ENCODE data around the gene MGAT4B. TPM values are rescaled to one million over a fixed set of nuclear protein-coding genes. Genes with fewer than 3 reads are reported as not detected.

Gene MGAT4B
- total RNA-seq, 2 experiments from 2014 or later, result 61.1 to 96.5 TPM

DNA sequence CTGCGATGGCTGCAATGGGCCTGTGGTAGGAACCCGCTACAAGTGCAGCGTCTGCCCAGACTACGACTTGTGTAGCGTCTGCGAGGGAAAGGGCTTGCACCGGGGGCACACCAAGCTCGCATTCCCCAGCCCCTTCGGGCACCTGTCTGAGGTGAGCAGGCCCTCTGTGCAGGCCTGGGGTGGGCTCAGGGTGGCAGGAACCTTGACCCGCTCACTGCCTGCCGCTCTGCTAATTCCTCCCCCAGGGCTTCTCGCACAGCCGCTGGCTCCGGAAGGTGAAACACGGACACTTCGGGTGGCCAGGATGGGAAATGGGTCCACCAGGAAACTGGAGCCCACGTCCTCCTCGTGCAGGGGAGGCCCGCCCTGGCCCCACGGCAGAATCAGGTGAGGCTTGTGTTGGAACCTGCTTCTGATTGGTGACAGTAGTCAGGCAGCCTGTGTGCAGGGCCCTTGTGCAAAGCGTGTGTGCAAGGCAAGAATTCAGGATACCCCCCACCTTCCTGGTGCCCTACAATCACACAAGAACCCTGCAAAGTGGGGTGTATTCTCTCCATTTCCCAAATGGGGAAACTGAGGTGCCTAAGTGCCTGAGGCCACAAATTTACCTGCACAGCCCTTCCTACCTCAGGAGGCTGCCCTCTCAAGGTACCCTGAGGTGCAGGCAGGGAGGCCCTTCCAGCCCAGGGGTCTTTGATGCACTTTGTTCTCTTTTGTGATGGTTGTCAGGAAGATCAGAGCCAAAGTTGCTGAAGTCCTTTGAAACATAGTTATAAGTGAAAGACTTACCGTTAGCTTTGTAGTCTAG lies 17.5 kb upstream of the MGAT4B start:
- Histone ChIP-seq H2AFZ (ENCODE audit: low read length) (no peak overlapping the region), H3K9me3 (ENCODE audit: low read length) (no peaks in the 10 kb centered on the region), H3K4me2 (ENCODE audit: low read length) (no peak overlapping the region), H3K4me1 (ENCODE audit: insufficient read depth, low read length, poor library complexity, severe bottlenecking) (peaks cover 23% of the 10 kb centered on the region), H3K4me3 (ENCODE audit: low read depth, low read length, poor library complexity, severe bottlenecking) (no peak overlapping the region), H3K79me2 (ENCODE audit: insufficient read depth, low read depth, low read length) (peaks cover 22% of the 10 kb centered on the region; the same call in 1 of the 2 replicates), H3K9me2 (ENCODE audit: insufficient read depth, low read length) (no peaks in the 10 kb centered on the region), H3K27ac (ENCODE audit: low read depth, low read length, poor library complexity, severe bottlenecking) (no peak overlapping the region), H3K36me3 (ENCODE audit: insufficient read depth, low read length) (peaks cover 62% of the 10 kb centered on the region), H4K20me1 (ENCODE audit: insufficient read depth, low read length) (peaks cover 4% of the 10 kb centered on the region; the same call in 1 of the 2 replicates)
- no TSS peak for BruUV-seq (replicated peaks)
- ChIA-PET POLR2A (no interaction called here), CTCF (ENCODE audit: unreplicated experiment) (no interaction called here)
- intact Hi-C loops (cut with micrococcal nuclease; ENCODE audit: unreplicated experiment), result loop anchor here (10.0 kb wide), 1 partner anchor 671 kb away; the partner anchor contains the start of gene CNOT6
- no peak for DNase-seq (ENCODE audit: low spot score)
- TF ChIP-seq, protein P1, sequence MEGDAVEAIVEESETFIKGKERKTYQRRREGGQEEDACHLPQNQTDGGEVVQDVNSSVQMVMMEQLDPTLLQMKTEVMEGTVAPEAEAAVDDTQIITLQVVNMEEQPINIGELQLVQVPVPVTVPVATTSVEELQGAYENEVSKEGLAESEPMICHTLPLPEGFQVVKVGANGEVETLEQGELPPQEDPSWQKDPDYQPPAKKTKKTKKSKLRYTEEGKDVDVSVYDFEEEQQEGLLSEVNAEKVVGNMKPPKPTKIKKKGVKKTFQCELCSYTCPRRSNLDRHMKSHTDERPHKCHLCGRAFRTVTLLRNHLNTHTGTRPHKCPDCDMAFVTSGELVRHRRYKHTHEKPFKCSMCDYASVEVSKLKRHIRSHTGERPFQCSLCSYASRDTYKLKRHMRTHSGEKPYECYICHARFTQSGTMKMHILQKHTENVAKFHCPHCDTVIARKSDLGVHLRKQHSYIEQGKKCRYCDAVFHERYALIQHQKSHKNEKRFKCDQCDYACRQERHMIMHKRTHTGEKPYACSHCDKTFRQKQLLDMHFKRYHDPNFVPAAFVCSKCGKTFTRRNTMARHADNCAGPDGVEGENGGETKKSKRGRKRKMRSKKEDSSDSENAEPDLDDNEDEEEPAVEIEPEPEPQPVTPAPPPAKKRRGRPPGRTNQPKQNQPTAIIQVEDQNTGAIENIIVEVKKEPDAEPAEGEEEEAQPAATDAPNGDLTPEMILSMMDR (conservative IDR thresholded peaks at IDR 0.05; ENCODE audit: low read length), result no peak
- TF ChIP-seq EZH2phosphoT487 (IDR thresholded peaks at IDR 0.05; ENCODE audit: borderline replicate concordance, low read depth, low read length), result no peak

DNA sequence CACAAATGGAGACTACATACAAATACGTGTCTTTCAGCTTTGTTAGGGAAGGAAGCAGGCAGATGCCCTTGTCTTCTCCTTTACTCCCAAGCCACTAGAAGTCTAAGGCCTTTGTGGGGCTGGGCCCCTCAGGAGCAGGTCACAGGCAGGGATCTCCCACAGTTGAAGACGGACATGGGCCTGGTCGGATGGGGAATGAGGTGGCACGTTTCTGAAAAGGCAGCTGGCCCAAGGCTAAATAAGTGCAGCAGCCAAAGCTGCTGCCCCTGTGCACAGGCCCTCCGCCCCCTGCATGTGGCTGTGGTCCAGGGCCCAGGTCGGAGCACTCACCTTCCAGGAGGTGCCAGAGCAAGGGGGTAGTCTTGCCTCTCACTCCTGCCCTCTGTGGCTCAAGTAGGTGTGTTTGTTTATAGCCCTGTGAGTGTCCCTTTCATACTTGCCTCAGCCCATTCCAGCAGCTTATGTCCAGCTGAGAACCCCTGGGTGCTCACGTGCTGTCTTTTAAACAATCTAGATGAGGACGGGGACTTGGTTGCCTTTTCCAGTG lies 15.9 kb upstream of the MGAT4B start:
- Histone ChIP-seq H3K79me2 (ENCODE audit: insufficient read depth, low read depth, low read length) (peaks cover 22% of the 10 kb centered on the region; the same call in 1 of the 2 replicates), H3K4me1 (ENCODE audit: insufficient read depth, low read length, poor library complexity, severe bottlenecking) (peaks cover 32% of the 10 kb centered on the region), H4K20me1 (ENCODE audit: insufficient read depth, low read length) (peaks cover 4% of the 10 kb centered on the region; the same call in 1 of the 2 replicates), H3K4me2 (ENCODE audit: low read length) (peak overlapping the region; percentile 95), H3K4me3 (ENCODE audit: low read depth, low read length, poor library complexity, severe bottlenecking) (peak overlapping the region; percentile 99), H3K9me3 (ENCODE audit: low read length) (no peaks in the 10 kb centered on the region), H2AFZ (ENCODE audit: low read length) (no peak overlapping the region), H3K9me2 (ENCODE audit: insufficient read depth, low read length) (no peaks in the 10 kb centered on the region), H3K36me3 (ENCODE audit: insufficient read depth, low read length) (peaks cover 47% of the 10 kb centered on the region), H3K27ac (ENCODE audit: low read depth, low read length, poor library complexity, severe bottlenecking) (no peak overlapping the region)
- POLR2A ChIA-PET, result interaction anchor here (0.8 to 1.3 kb wide), 3 partner anchors 11 to 60 kb away, joined by 4 to 6 read pairs (median 5); no protein-coding TSS in a partner anchor
- CTCF ChIA-PET (ENCODE audit: unreplicated experiment), result no interaction called here
- no peak for DNase-seq (ENCODE audit: low spot score)
- intact Hi-C loops (cut with micrococcal nuclease; ENCODE audit: unreplicated experiment), result loop anchor here (10.0 kb wide), 1 partner anchor 672 kb away; the partner anchor contains the start of gene CNOT6
- no peak for TF ChIP-seq EZH2phosphoT487 (IDR thresholded peaks at IDR 0.05; ENCODE audit: borderline replicate concordance, low read depth, low read length)
- TF ChIP-seq, protein P1 (conservative IDR thresholded peaks at IDR 0.05; ENCODE audit: low read length), result no peak
- no TSS peak for BruUV-seq (replicated peaks)
